Subcutaneous abdominal adipose tissue (tissue), 5 donors: ENCODE results near the gene PDK3.

Experiments
- H3K27ac ChIP-seq: one replicate; pipeline ENCODE4 v1.7.0; 2013; ENCODE audit warnings: low read depth, mild to moderate bottlenecking, inconsistent platforms, low read length, moderate library complexity
- H3K27me3 ChIP-seq, 5 donors: one replicate each; pipeline ENCODE4 v1.7.0; 2013; ENCODE audit warnings: low read length in 5 of 5, inconsistent platforms in 1 of 5; ENCODE audit not compliant: control insufficient read depth in 5 of 5, insufficient read depth in 4 of 5
- H3K36me3 ChIP-seq, 5 donors: one replicate each; pipeline ENCODE4 v1.7.0; 2013; ENCODE audit warnings: low read length in 5 of 5; ENCODE audit not compliant: control insufficient read depth in 5 of 5, insufficient read depth in 5 of 5
- H3K4me1 ChIP-seq, 5 donors: one replicate each; pipeline ENCODE4 v1.7.0; 2013; ENCODE audit warnings: low read length in 5 of 5, mild to moderate bottlenecking in 3 of 5, moderate library complexity in 1 of 5; ENCODE audit not compliant: control insufficient read depth in 5 of 5, insufficient read depth in 5 of 5
- H3K4me3 ChIP-seq, 5 donors: one replicate each; pipeline ENCODE4 v1.7.0; 2013; ENCODE audit warnings: low read length in 5 of 5, low read depth in 1 of 5
- H3K9ac ChIP-seq, 5 donors: one replicate each; pipeline ENCODE4 v1.7.0; 2013; ENCODE audit warnings: low read length in 5 of 5, mild to moderate bottlenecking in 4 of 5, moderate library complexity in 3 of 5
- H3K9me3 ChIP-seq, 5 donors: one replicate each; pipeline ENCODE4 v1.7.0; 2013; ENCODE audit warnings: low read length in 5 of 5; ENCODE audit not compliant: control insufficient read depth in 5 of 5
- donor health status: healthy.
- donor health status: healthy.
- donor health status: healthy.
- donor health status: healthy.
- donor health status: healthy.

PDK3 gene

DNA sequence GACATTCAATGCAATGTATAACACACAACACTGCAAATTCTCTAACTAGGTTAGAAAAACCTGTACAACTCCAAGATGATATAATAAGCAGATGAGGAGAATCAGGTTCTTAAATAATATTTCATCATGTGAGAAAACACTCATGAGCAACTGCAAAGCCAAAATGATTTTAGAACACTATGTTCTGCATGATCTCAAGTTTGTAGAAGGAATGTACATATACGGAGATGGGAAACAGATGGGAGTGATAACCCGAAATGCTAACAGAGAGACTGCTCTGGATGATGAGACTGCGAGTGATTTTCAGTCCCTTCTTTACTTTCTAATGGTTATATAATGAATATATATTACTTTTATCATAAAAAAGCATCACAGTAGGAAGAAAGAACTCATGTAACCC, 101.2 kb downstream of the PDK3 start:
- no peaks in the 10 kb centered on the region for H3K9me3 ChIP-seq
- H3K36me3 ChIP-seq = no peaks in the 10 kb centered on the region
- peaks cover 0 to 9% (median 7%) of the 10 kb centered on the region in 5 donors for H3K27me3 ChIP-seq
- no peak overlapping the region for H3K9ac ChIP-seq
- no peak overlapping the region for H3K27ac ChIP-seq
- no peak overlapping the region for H3K4me3 ChIP-seq
- H3K4me1 ChIP-seq = no peaks in the 10 kb centered on the region

DNA sequence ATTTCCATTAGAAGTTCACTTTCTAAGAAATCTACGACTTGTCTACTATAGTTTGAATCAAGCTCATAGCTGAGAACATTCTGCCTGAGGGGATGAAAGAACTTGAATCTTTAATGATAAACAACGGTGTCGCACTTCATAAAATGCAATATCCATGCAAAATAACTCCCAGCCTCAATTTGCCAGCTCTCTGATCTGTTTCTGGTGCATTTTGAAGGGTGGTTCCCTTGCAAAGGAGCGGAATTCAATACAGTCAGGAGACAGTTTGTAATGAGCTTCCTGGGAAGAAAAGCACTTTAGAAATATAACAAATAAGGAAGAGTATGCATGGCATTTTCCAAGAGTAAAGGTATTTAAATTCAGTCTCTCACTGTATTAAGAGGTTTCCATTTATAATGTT, 102.1 kb downstream of the PDK3 start:
- Histone ChIP-seq H3K4me3 (no peak overlapping the region), H3K9me3 (no peaks in the 10 kb centered on the region), H3K4me1 (no peaks in the 10 kb centered on the region), H3K27me3 (peaks cover 0 to 8% (median 7%) of the 10 kb centered on the region in 5 donors), H3K27ac (no peak overlapping the region), H3K9ac (no peak overlapping the region), H3K36me3 (no peaks in the 10 kb centered on the region)

DNA sequence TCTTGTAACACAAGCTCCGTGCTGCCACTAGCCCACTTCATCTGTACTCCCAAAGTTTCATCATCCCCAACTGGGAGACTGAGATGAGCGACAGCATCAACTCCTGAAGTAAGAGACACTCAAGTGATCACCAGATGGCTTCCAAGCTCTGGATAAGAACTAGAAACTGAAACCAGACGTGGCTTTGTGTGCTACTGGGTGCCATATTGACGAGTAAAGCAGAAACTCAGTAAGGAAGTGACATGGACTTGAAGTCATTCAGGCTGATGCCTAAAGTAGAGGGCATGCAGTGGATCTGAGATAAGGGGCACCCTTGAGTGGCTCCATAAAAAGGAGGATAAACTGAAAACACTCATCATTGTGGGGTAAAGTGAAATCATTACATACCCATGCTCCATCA, 109.7 kb downstream of the PDK3 start:
- H3K27me3 ChIP-seq = peaks cover 0 to 4% (median 0%) of the 10 kb centered on the region in 5 donors
- H3K9ac ChIP-seq = no peak overlapping the region
- H3K36me3 ChIP-seq = no peaks in the 10 kb centered on the region
- H3K4me1 ChIP-seq = no peaks in the 10 kb centered on the region
- H3K27ac ChIP-seq = no peak overlapping the region
- no peaks in the 10 kb centered on the region for H3K9me3 ChIP-seq
- no peak overlapping the region for H3K4me3 ChIP-seq

DNA sequence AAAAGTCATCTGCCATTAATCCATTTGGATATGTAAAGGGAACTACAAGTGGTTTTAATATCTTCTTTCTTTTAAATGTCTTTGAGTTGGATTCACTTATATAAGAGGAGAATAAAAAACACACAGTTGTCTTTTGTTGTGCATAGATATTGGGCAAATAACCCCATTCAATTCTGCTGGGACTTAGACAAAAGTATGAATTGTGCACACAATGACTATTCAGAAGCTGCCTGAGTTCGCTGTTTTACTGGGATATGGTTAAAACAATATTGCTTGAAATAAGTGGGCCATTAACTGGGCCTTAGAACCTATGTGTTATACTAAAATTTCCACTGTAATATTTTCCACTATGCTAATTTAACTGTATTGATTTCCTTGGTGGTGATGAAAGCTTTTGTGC, 110.4 kb downstream of the PDK3 start:
- peaks cover 0 to 4% (median 0%) of the 10 kb centered on the region in 5 donors for H3K27me3 ChIP-seq
- H3K4me3 ChIP-seq = no peak overlapping the region
- no peak overlapping the region for H3K27ac ChIP-seq
- no peak overlapping the region for H3K9ac ChIP-seq
- H3K4me1 ChIP-seq = no peaks in the 10 kb centered on the region
- H3K9me3 ChIP-seq = no peaks in the 10 kb centered on the region
- no peaks in the 10 kb centered on the region for H3K36me3 ChIP-seq

DNA sequence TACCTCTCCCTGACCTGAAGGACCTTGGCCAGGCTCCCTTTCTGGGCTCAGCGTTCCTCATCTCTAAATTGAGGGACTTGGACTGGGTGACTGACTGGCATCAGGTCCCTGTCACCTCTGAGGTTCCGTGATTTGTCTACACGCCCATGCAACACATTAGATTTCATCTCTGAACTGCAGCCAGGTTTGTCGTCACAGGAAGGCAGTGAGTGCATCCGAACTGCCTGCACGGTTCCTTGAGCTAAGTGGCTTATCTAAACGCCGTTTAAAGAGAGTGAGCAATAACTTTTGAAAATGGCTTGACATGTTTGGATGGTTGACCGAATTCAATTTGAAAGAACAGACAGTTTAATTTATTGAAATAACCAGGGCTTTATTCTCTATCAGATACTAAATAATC, 112.0 kb downstream of the PDK3 start:
- no peaks in the 10 kb centered on the region for H3K4me1 ChIP-seq
- peaks cover 0 to 7% (median 0%) of the 10 kb centered on the region in 5 donors for H3K27me3 ChIP-seq
- H3K4me3 ChIP-seq = no peak overlapping the region
- no peak overlapping the region for H3K9ac ChIP-seq
- no peak overlapping the region for H3K27ac ChIP-seq
- no peaks in the 10 kb centered on the region for H3K36me3 ChIP-seq
- no peaks in the 10 kb centered on the region for H3K9me3 ChIP-seq
